PC-9 (cell line): ENCODE results near the gene TMEM185B. TPM values are rescaled to one million over a fixed set of nuclear protein-coding genes. Genes with fewer than 3 reads are reported as not detected.

Experiments
- BruUV-seq: library from RNA; stranded (reverse); fragments of 400-500 nt; replicated peaks from 2 replicates; lab custom pipeline; 2021; lab: Mats Ljungman, UMichigan
- CTCF ChIA-PET: fragments of 300-600 bp; sonication (Branson Sonifier 250); formaldehyde crosslinking; loops from one replicate; lab custom pipeline; 2022; ENCODE audit warnings: antibody characterized with exemption; lab: Charles Lee
- POLR2A ChIA-PET: fragments of 300-600 bp; sonication (Branson Sonifier 250); formaldehyde crosslinking; loops from one replicate; lab custom pipeline; 2022; ENCODE audit warnings: antibody characterized with exemption; ENCODE audit not compliant: unreplicated experiment; lab: Charles Lee
- DNase-seq, 2 experiments: peaks; one replicate each; pipeline versions ENCODE4 v3.0.0 to v3.0.0-alpha.2; 2015 to 2022; ENCODE audit warnings: mixed read lengths in 1 of 2
- H2AFZ ChIP-seq: fragments of 200-600 bp; sonication (generic); 2 replicates; pipeline ENCODE4 v1.8.1; 2017; ENCODE audit warnings: antibody characterized with exemption
- H3F3A ChIP-seq: fragments of 200-600 bp; sonication (generic); 2 replicates; pipeline ENCODE4 v1.8.1; 2017; ENCODE audit warnings: antibody characterized with exemption, mild to moderate bottlenecking, low read depth; ENCODE audit not compliant: insufficient read depth
- H3K27ac ChIP-seq: fragments of 200-600 bp; sonication (generic); 2 replicates; pipeline ENCODE4 v1.6.1; 2016; ENCODE audit warnings: mixed run types
- H3K27me3 ChIP-seq: fragments of 200-600 bp; sonication (generic); 2 replicates; pipeline ENCODE4 v1.6.1; 2016; ENCODE audit warnings: low read depth, mixed run types; ENCODE audit not compliant: insufficient read depth
- H3K36me3 ChIP-seq: fragments of 200-600 bp; sonication (generic); 2 replicates; pipeline ENCODE4 v1.6.1; 2016; ENCODE audit warnings: low read depth, mixed run types
- H3K4me1 ChIP-seq: fragments of 200-600 bp; sonication (generic); replicated peaks from 2 replicates; pipeline ENCODE4 v1.6.1; 2016; ENCODE audit warnings: mixed run types; ENCODE audit not compliant: insufficient read depth
- H3K4me2 ChIP-seq: fragments of 200-600 bp; sonication (generic); 2 replicates; pipeline ENCODE4 v1.6.1; 2017; ENCODE audit warnings: mixed run types
- H3K4me3 ChIP-seq: fragments of 200-600 bp; sonication (generic); 2 replicates; pipeline ENCODE4 v1.6.1; 2016; ENCODE audit warnings: mixed run types
- H3K79me2 ChIP-seq: fragments of 200-600 bp; sonication (generic); 2 replicates; pipeline ENCODE4 v1.6.1; 2017; ENCODE audit warnings: low read depth, mixed run types
- H3K9me2 ChIP-seq: fragments of 200-600 bp; sonication (generic); 2 replicates; pipeline ENCODE4 v1.8.1; 2017; ENCODE audit warnings: mild to moderate bottlenecking; ENCODE audit not compliant: insufficient read depth
- H3K9me3 ChIP-seq: fragments of 200-600 bp; sonication (generic); 2 replicates; pipeline ENCODE4 v1.8.1; 2016; ENCODE audit warnings: low read depth; ENCODE audit not compliant: insufficient read depth
- H4K20me1 ChIP-seq: fragments of 200-600 bp; sonication (generic); 2 replicates; pipeline ENCODE4 v1.8.1; 2017; ENCODE audit not compliant: insufficient read depth
- EZH2 ChIP-seq: fragments of 200-600 bp; sonication (generic); IDR thresholded peaks from 2 replicates; pipeline ENCODE4 v1.8.0; 2017; ENCODE audit warnings: antibody characterized with exemption, low read depth
- intact Hi-C: fragments of 100-400 bp; cut with micrococcal nuclease; formaldehyde crosslinking; loops from one replicate; pipeline ENCODE4 v1.10.0; 2022; ENCODE audit not compliant: unreplicated experiment
- total RNA-seq: library from RNA; stranded (reverse); gene quantifications from 2 replicates; pipeline ENCODE4 v1.2.3, GENCODE V29; 2021
- TF ChIP-seq, protein P1 (sequence below): fragments of 200-600 bp; sonication (generic); conservative IDR thresholded peaks from 2 replicates; pipeline ENCODE4 v1.6.1; 2017; ENCODE audit warnings: mixed run types, antibody characterized with exemption, mild to moderate bottlenecking, moderate library complexity

Gene TMEM185B
- total RNA-seq, 1 experiment from 2014 or later = 30.3 TPM

DNA sequence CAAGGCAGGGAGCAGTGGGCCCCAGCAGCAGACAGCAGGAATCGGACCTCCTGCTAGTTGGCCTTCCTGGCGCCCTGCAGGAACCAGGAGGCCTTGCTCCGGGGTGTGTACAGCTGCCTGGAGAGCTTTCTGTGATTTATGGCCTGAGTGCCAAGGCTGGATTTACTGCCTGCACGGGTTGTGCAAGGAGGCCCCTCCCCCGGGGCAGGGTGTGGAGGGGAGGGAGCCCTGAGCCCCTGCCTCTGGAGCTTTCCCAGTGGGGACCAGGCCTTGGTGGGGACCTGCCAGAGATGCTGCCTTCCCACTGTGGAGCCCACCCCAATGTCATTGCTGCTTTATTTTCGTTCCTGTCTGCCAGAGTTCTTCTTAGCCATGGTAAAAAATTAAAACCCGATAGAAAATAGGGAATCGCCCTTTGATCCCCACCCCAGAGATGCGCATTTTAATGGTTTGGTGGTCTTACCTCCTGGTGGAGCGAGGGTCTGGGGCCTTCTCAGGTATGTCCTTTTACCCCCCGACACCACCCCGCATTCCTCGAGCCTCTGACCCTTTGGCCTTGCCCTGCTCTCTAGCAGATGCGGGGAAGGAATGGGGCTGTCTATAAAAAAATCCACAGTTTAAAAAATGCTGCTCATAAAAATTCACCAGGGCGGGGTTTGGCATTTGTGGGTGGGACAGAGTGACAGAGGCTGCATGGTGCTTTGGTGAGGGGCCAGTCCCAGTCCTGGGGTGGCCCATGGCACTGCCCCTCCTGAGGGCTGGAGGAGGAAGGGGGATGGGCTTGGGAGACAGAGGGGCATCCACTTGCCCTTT, 22.5 kb upstream of the TMEM185B start:
- intact Hi-C loops = loop anchor here (1.0 kb wide), 2 partner anchors 8 to 46 kb away; no protein-coding TSS in a partner anchor
- CTCF ChIA-PET = no interaction called here
- POLR2A ChIA-PET = interaction anchor here (0.6 to 0.7 kb wide), 4 partner anchors 10 to 379 kb away, joined by 3 to 4 read pairs (median 3); no protein-coding TSS in a partner anchor
- TSS peak; percentile 54 for BruUV-seq
- H3K4me2 ChIP-seq = peak overlapping the region; percentile 73
- H3K4me3 ChIP-seq = peak overlapping the region; percentile 9; the same call in 1 of the 2 replicates
- H3K36me3 ChIP-seq = no peaks in the 10 kb centered on the region
- H3K79me2 ChIP-seq = peaks cover 4% of the 10 kb centered on the region; the same call in 1 of the 2 replicates
- H3K4me1 ChIP-seq = peaks cover 69% of the 10 kb centered on the region
- DNase-seq = peak; percentile 90 to 98
- TF ChIP-seq EZH2 = no peak
- TF ChIP-seq, protein P1, sequence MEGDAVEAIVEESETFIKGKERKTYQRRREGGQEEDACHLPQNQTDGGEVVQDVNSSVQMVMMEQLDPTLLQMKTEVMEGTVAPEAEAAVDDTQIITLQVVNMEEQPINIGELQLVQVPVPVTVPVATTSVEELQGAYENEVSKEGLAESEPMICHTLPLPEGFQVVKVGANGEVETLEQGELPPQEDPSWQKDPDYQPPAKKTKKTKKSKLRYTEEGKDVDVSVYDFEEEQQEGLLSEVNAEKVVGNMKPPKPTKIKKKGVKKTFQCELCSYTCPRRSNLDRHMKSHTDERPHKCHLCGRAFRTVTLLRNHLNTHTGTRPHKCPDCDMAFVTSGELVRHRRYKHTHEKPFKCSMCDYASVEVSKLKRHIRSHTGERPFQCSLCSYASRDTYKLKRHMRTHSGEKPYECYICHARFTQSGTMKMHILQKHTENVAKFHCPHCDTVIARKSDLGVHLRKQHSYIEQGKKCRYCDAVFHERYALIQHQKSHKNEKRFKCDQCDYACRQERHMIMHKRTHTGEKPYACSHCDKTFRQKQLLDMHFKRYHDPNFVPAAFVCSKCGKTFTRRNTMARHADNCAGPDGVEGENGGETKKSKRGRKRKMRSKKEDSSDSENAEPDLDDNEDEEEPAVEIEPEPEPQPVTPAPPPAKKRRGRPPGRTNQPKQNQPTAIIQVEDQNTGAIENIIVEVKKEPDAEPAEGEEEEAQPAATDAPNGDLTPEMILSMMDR = no peak
- no peaks in the 10 kb centered on the region for H3K9me3 ChIP-seq
- H3K27ac ChIP-seq = peak overlapping the region; percentile 67
- no peaks in the 10 kb centered on the region for H4K20me1 ChIP-seq
- no peaks in the 10 kb centered on the region for H3K27me3 ChIP-seq
- H2AFZ ChIP-seq = no peak overlapping the region
- peaks cover 42% of the 10 kb centered on the region for H3F3A ChIP-seq
- H3K9me2 ChIP-seq = no peaks in the 10 kb centered on the region

DNA sequence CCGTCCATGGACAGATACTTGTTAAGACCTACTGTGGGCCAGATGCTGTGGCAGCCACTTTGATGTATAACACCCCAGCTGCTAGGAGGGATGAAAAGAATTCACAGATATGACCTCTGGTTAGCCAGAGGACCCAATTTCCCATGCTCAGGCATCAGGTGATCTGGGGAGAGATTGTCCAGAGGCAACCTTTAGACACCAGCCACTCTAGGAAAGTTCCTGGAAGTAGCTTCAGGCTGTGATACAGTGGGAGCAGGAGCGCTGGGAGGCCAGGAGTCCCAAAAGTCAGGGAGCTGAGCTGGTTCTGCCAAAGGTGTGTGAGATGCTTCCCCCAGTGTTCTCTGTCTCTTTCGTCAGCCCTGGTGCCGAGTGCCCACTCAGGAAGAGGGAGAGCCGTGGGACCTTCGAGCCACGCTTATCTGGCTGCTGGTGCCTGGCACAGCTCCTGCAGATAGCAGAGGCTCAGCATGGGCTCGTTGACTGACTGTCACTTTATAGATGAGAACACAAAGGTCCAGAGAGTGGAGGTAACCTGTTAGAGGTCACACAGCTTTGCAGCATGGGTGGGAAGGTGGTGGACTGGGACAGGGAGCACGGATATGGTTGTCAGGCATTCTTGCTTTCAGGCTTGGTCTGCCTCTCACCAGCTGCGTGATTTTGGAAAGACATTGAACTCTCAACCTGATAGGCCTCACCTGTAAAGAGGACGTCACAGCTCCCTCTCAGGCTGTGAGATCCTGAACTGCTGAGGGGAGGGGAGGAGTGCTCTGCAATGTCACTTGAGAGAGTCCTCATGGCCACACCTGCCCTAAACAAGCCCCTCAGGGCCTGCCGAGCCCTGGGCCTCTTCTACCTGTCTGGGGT, 21.7 kb upstream of the TMEM185B start:
- no peak overlapping the region; the same call in 1 of the 2 replicates for H3K4me3 ChIP-seq
- H3K4me2 ChIP-seq = peak overlapping the region; percentile 73
- H3K79me2 ChIP-seq = peaks cover 10% of the 10 kb centered on the region; the same call in 1 of the 2 replicates
- H3F3A ChIP-seq = peaks cover 48% of the 10 kb centered on the region
- peak overlapping the region; percentile 67 for H3K27ac ChIP-seq
- peaks cover 78% of the 10 kb centered on the region for H3K4me1 ChIP-seq
- no peaks in the 10 kb centered on the region for H3K9me3 ChIP-seq
- H3K36me3 ChIP-seq = no peaks in the 10 kb centered on the region
- no TSS peak for BruUV-seq
- intact Hi-C loops = loop anchor here (1.0 kb wide), 2 partner anchors 8 to 46 kb away; no protein-coding TSS in a partner anchor
- no peak overlapping the region for H2AFZ ChIP-seq
- DNase-seq = peak in 1 of 2 experiments; percentile 34
- TF ChIP-seq EZH2 = no peak
- TF ChIP-seq, protein P1 = no peak
- H3K9me2 ChIP-seq = no peaks in the 10 kb centered on the region
- ChIA-PET POLR2A (interaction anchor here (0.6 to 0.7 kb wide), 4 partner anchors 9 to 604 kb away, joined by 3 to 10 read pairs (median 4); no protein-coding TSS in a partner anchor), CTCF (no interaction called here)
- H4K20me1 ChIP-seq = no peaks in the 10 kb centered on the region
- no peaks in the 10 kb centered on the region for H3K27me3 ChIP-seq
